ENCODE data around the gene PCBP3.

PCBP3 gene

DNA sequence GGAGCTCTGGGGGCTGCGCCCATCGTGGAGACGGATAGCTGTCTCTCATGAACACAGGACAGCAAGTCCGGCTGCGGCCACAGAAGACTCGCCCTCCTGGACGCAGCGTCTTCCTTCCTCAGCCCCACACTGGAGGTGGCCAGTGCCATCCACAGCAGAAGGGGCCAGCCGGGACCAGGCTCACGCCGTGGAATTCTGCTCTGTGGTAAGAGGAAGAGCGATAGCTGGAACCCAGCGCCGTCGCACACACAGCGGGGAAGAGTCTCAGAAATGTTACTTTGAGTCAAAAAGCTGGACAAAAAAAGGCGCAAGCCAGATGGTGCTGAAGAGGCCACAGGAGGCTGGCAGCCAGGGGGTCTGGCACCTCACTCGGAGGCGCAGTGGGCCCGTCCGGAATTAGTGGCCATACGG, 224.2 kb downstream of the PCBP3 start:
- no peak for DNase-seq

GRCh38 chr21:45868086-45868485, 224.6 kb downstream of the PCBP3 start:
- no peak for DNase-seq

GRCh38 chr21:45868488-45868887, 225.0 kb downstream of the PCBP3 start:
- no peak for DNase-seq

DNA sequence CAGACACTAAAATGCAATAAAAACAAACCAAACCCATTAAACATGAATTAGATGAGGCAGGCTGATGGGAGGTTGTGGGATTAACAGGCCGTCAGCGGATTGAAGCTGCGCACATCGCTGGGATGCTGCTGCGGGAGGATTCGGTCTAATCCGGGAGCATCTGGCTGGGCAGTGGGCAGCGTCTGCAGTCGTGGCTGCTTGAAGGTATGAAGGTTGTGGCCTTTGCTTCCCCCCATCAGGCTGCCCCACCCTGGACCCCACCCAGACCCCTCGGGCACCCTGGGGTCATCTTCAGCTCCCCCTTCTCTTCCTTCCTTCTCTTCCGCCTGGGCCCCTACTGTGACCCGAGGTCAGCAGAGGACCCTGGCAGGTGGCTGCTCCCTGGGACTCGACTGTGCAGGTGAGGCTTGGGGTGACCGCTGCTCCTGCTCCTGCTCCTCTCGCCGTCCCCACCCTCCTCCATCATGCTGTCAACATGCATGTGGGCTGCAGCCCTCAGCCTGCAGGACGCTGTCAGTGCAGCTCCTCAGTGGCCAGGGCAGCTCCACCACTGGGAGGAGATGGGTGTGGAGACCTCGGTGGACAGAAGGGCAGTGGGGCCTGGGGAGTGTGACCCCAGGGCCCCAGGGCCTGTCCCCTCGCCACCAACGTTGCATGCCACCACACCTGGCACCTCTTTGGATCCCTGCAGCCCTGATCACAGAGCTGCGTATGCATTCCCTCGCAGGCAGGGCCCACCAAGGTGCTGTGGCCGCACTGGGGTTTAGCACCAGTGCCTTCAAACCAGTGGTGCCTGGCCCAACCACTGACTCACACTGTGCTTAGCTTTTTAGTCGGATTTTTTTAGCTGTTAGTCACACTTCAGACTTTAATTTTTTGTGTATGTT, 225.8 kb downstream of the PCBP3 start:
- peak; percentile 73 for DNase-seq

DNA sequence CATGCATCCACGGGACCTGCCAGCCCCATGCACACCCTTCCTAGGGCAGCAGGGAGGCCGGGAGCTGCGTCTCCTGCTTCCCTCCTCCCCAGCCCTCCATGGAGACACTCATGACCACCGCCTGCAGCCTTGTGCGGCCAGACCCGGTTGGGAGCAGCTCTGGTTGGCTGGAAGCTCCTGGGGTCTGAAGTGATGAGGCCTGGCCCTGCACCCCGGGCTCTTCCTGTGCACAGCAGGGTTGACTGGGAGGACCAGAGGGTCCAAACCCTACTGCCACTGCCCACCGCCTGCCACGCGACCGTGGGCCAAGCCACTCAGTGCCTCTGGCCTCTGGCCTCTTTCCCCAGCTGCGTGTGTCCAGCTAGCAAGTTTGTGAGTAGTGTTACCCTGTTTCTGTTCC, 226.9 kb downstream of the PCBP3 start:
- no peak for DNase-seq

DNA sequence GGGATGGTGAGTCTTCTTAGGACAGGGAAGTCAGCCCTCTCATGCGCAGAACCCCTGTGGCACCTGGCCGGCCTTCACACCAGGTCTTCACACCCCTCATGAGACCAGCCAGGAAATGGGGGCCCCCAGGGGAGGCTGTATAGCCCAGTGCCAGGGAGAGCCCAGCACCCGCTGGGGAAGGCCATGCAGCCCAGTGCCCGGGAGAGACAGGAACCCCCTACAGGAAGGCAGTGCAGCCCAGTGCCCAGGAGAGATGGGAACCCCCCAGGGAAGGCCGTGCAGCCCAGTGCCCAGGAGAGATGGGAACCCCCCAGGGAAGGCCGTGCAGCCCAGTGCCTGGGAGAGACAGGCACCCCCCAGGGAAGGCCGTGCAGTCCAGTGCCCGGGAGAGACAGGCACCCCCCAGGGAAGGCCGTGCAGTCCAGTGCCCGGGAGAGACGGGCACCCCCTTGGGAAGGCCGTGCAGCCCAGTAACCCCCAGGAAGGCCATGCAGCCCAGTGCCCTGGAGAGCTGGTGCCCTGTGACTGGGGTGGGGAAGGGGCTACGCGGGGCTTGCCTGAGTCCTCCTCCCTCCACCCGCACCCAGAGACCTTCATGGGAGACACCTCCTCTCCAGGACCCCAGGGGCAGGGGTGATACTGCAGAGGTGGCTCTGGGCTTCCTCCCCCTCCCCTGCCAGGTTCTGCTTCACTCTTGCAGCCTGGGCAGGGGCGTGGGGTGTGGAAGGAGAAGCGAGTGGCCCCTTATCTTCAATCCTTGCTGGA, 227.5 kb downstream of the PCBP3 start:
- no peak for DNase-seq

GRCh38 chr21:45871616-45872236, 228.2 kb downstream of the PCBP3 start:
- DNase-seq, result no peak

- no peak for DNase-seq
Observed at GRCh38 chr21:45872471-45872870, 228.9 kb downstream of the PCBP3 start.

GRCh38 chr21:45872902-45873301, 229.4 kb downstream of the PCBP3 start:
- no peak for DNase-seq

- no peak for DNase-seq
Observed at GRCh38 chr21:45873418-45873817, 229.9 kb downstream of the PCBP3 start.

GRCh38 chr21:45873866-45874265, 230.3 kb downstream of the PCBP3 start:
- no peak for DNase-seq

DNA sequence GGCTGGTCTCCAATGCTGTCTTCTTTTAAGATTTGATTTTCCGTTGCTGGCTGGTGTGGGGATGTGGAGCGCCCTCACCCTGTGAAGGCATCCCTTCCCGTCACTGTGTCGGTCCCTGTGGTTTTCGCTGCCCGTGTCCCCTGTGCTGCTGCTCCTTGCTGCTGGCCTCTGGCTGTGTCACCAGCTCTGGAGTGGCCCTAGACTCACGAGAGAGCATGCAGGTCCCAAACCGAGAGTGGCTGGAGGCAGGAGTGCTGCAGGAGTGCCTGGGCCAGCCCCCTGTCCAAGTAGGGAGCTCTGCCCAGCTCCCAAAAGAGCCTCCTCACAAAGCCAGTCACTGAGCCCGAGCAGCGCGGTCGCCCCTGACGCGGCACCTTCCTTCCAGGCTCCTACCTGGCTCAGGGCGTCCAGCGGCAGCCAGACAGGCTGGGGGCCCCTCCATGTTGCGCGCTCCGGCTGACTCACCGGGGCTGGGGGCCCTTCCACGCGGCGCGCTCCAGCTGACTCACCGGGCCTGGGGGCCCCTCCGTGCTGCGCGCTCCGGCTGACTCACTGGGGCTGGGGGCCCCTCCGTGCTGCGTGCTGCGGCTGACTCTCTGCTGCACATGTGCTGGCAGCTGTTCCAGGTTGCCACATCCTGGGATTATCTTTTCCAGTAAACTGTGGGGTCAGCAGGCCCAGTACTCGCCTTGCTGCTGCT, 231.3 kb downstream of the PCBP3 start:
- peak; percentile 98 for DNase-seq

DNA sequence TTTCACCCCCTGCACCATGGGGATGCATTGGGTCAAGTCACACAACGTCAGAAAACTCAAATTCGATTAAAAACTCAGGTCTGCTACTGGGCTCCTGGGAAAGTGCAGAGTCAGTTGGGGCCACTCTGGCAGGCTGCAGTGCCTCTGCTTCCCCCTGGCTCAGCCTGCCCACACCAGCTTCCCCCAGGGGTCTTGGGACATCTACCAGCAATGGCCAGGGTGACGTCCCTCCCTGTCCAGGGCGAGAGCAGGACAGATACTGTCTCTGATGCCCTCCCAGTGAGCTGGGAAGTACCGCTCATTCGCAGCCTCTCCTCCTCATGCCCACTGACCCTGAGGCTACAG, 231.9 kb downstream of the PCBP3 start:
- no peak for DNase-seq

- DNase-seq, result no peak
Observed at GRCh38 chr21:45875881-45876280, 232.4 kb downstream of the PCBP3 start.

DNA sequence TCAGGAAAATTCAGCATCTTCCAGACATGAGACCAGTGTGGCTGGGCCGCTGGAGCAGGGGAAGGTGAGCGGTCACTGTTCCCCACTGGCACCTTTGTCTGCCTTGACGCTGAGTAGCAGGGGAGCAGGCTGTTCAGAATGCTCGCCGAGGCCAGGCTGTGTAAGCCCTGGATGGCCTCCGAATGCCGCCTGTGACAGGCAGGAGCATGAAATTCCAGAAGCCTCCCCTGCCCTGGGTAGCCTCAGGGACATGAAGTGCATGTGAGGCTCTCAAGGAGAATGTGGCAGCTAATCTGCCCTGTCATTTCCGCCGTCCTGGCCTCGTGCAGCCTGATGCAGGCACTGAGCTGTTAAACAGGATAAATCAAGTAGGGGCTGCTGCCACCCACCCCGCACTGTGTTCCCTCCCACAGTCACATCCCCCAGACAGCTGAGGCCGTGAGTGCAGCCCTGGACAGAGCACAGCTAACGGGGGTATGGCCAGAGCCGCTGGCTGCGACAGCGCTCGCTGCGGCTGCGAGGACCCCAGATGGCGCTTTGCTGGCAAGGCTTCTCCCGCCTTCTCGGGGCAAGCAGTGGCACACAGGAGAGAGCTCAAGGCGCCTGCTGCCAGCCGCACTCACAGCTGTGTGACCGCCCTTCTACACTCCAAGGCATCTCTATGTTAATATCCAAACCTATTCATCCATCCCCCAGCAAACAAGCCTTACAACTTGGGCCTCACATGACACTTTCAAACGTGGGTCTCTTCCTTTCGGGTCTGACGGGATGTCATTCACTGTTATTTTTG, 233.1 kb downstream of the PCBP3 start:
- DNase-seq, result no peak

DNA sequence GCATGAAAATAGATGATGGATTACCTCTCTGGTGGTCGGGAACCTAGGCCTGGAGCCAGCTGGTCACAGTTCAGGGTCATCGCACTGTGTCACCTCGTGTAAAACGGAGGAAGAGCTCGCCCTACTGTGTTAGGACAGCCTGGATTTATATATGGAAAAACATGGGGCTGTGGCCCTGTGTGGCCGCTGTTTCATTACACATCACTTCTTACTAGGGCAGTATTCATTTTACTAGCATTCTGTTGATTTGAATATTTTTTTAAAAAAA, 233.6 kb downstream of the PCBP3 start:
- no peak for DNase-seq

- no peak for DNase-seq
Observed at GRCh38 chr21:45877821-45878469, 234.4 kb downstream of the PCBP3 start.

- peak; percentile 78 for DNase-seq
Observed at GRCh38 chr21:45880097-45881068, 236.9 kb downstream of the PCBP3 start.

GRCh38 chr21:45882645-45883044, 239.1 kb downstream of the PCBP3 start:
- DNase-seq, result no peak

DNA sequence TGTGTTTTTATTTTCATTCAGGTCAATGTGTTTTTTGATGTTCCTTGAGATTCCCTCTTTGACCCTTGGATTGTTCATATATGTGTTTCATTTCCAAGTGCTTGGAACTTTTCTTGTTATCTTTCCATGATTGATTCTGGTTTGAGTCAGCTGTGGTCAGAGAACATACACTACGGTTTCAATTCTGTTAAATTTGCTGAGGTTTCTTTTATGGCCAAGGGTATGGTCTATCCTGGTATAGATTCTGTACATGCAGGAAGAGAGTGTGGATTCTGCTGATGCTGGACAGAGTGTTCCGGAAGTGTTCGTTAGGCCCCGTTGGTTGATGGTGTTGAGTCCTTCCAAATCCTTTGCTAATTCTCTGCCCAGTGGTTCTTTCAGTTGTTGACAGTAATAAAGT, 239.6 kb downstream of the PCBP3 start:
- no peak for DNase-seq

DNA sequence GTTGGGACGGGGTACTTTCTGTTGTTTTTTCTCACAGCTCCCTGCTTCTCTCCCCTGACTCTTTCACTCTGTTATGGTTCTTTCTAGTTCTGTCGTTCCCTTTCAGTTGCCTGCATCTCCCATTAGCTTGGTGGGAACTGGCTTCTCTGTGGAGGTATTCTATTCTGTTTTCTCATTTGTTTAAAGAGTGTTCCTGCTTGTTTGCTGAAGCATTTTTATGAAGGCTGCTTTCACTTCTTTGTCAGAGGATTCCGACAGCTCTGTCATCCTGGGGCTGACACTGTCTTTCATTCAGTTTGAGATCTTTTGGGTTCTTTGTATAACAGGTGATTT, 242.0 kb downstream of the PCBP3 start:
- no peak for DNase-seq

Measured in fibroblast of skin of right quadriceps (primary cell).